HG02981 (cell line): ENCODE measurements around the gene KLHDC7B.
A peak's percentile ranks its signal among the peaks of the same experiment; 100 is the strongest.

Experiments
- ATAC-seq: cut with Tn5 transposase; IDR thresholded peaks from one replicate; pipeline ENCODE4 v1.9.1; 2021; ENCODE audit warnings: mild to moderate bottlenecking, moderate library complexity; ENCODE audit not compliant: unreplicated experiment

KLHDC7B gene

GRCh38 chr22:50547263-50547985 lies 1.7 kb downstream of the KLHDC7B start:
- ATAC-seq = no peak

- no peak for ATAC-seq
Measured at GRCh38 chr22:50548040-50548920, 2.6 kb downstream of the KLHDC7B start.

GRCh38 chr22:50548921-50549790 lies 3.5 kb downstream of the KLHDC7B start:
- ATAC-seq = no peak

- no peak for ATAC-seq
Measured at GRCh38 chr22:50550395-50550794, 4.7 kb downstream of the KLHDC7B start.

GRCh38 chr22:50551160-50551752 lies 5.6 kb downstream of the KLHDC7B start:
- no peak for ATAC-seq

- no peak for ATAC-seq
Measured at GRCh38 chr22:50553310-50553709, 7.6 kb downstream of the KLHDC7B start.

- no peak for ATAC-seq
Measured at GRCh38 chr22:50556703-50557102, 11.0 kb downstream of the KLHDC7B start.

GRCh38 chr22:50560034-50560433 lies 14.3 kb downstream of the KLHDC7B start:
- ATAC-seq = no peak

GRCh38 chr22:50561401-50562358 lies 16.0 kb downstream of the KLHDC7B start:
- no peak for ATAC-seq

- peak; percentile 83 for ATAC-seq
Measured at GRCh38 chr22:50562523-50563412, 17.1 kb downstream of the KLHDC7B start, which contains the start of gene SYCE3. Gene SYCE3 (minus strand): TSS chr22:50562919. CDS start chr22:50556405, 6,514 bp downstream.

- ATAC-seq = no peak
Measured at GRCh38 chr22:50563413-50564160, 17.9 kb downstream of the KLHDC7B start.

- ATAC-seq = no peak
Measured at GRCh38 chr22:50564289-50564688, 18.6 kb downstream of the KLHDC7B start.

- ATAC-seq = no peak
Measured at GRCh38 chr22:50567721-50568252, 22.1 kb downstream of the KLHDC7B start.

GRCh38 chr22:50568626-50569025 lies 22.9 kb downstream of the KLHDC7B start:
- ATAC-seq = no peak

- ATAC-seq = no peak
Measured at GRCh38 chr22:50569041-50569459, 23.4 kb downstream of the KLHDC7B start.

- no peak for ATAC-seq
Measured at GRCh38 chr22:50569896-50570535, 24.3 kb downstream of the KLHDC7B start.

GRCh38 chr22:50570861-50571260 lies 25.2 kb downstream of the KLHDC7B start:
- no peak for ATAC-seq
